HL-60/S4 (cell line): ENCODE measurements around the gene GALNT12.

Experiments used
- in situ Hi-C: fragments of 300-500 bp; cut with MboI; formaldehyde crosslinking; loops from 2 replicates; pipeline ENCODE4 v1.14.3; 2022; ENCODE audit warnings: low sequenced_read_pairs

The GALNT12 gene

DNA sequence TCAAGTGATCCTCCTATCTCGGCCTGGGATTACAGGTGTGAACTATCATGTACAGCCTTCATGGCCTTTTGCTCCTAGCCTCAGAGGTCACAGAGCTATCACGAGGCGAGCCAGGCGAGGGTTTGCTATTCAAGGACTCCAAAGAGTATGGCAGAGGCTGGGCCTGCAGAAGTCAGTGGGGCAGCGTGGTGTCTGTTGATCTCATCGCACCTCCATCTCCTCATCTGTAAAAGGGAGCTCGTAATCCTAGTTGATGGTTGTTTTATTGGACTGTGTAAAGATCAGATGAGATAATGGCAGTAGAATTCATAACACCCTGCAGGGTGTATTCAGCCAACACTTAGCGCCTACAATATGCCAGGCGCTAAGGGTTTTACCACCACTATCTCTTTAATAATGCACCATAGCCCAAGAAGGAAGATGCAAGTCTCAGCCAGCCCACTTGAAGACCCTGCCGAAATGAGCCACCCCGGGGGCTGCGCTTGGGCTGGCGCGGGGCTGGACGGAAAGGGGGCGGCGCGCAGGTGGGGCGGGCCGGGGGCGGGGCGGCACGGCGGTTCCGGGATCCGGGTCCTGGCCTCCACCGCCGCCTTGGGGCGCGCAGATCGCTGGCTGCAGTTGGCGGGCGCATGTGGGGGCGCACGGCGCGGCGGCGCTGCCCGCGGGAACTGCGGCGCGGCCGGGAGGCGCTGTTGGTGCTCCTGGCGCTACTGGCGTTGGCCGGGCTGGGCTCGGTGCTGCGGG, at the start of gene GALNT12:
Gene GALNT12 (plus strand): TSS at position 601 of the 744 bp plus-strand sequence. CDS start 29 bp downstream, at position 630.
- in situ Hi-C loops = no loop called here

- in situ Hi-C loops = no loop called here
These were observed 47.2 kb upstream of the GALNT12 start for GRCh38 chr9:98760231-98760630.

GRCh38 chr9:98763986-98764745, 43.3 kb upstream of the GALNT12 start:
- in situ Hi-C loops = no loop called here

- in situ Hi-C loops = no loop called here
These were observed 42.2 kb upstream of the GALNT12 start for GRCh38 chr9:98765256-98765655.

- in situ Hi-C loops = no loop called here
These were observed 40.9 kb upstream of the GALNT12 start for GRCh38 chr9:98766586-98766985.

DNA sequence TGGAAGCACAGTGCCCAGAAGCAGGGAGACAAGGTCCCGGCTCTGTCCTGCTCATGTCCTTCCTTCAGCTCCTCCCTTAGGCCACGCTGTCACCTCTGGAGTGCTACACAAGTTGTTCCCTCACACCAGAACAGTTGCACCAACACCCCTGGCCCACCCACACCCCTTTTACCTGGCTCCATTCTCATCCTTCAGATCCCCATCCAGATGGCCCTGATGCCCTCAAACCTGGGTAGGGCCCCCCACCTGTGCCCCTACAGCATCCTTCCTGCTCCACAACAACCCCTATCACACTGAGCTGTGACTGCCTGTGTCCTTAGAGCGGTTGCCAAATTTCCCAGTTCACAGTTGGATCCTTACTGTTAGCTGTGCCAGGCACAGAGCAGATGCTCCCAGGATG, 40.3 kb upstream of the GALNT12 start:
- in situ Hi-C loops = no loop called here

GRCh38 chr9:98767915-98768314, 39.6 kb upstream of the GALNT12 start:
- in situ Hi-C loops = no loop called here

DNA sequence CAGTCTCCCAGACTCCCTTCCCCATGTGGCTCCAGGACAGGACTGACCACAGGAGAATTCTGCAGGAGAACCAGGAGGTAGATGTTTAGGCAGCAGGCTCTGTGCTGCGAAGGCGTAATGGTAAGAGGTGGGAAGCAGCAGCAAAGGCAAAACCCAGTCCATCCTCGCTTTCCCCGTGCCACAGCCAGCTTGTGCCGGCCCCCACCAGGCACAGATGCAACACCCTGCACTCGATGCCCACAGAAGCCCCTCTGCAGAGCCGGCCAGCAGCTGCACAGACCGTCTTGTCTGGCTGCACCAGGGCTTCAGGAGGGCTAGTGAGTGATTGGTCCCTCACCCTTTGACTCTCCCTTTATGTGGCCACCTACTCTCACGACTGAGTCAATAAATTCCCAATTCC, 39.1 kb upstream of the GALNT12 start:
- in situ Hi-C loops = no loop called here

- in situ Hi-C loops = loop anchor here (5.0 to 10.0 kb wide), 2 partner anchors 236 to 458 kb away; no protein-coding TSS in a partner anchor
These were observed 36.8 kb upstream of the GALNT12 start for GRCh38 chr9:98770717-98771116.

GRCh38 chr9:98771209-98771874, 36.1 kb upstream of the GALNT12 start:
- in situ Hi-C loops = loop anchor here (5.0 to 10.0 kb wide), 2 partner anchors 237 to 459 kb away; no protein-coding TSS in a partner anchor

- in situ Hi-C loops = loop anchor here (5.0 to 10.0 kb wide), 2 partner anchors 238 to 460 kb away; no protein-coding TSS in a partner anchor
These were observed 34.9 kb upstream of the GALNT12 start for GRCh38 chr9:98772364-98773155.

GRCh38 chr9:98773721-98774120, 33.7 kb upstream of the GALNT12 start:
- in situ Hi-C loops = loop anchor here (5.0 to 10.0 kb wide), 2 partner anchors 239 to 461 kb away; no protein-coding TSS in a partner anchor

GRCh38 chr9:98774746-98775145, 32.7 kb upstream of the GALNT12 start:
- in situ Hi-C loops = loop anchor here (5.0 to 10.0 kb wide), 2 partner anchors 240 to 462 kb away; no protein-coding TSS in a partner anchor

- in situ Hi-C loops = loop anchor here (10.0 kb wide), 1 partner anchor 241 kb away; no protein-coding TSS in a partner anchor
These were observed 31.5 kb upstream of the GALNT12 start for GRCh38 chr9:98775831-98776441.

DNA sequence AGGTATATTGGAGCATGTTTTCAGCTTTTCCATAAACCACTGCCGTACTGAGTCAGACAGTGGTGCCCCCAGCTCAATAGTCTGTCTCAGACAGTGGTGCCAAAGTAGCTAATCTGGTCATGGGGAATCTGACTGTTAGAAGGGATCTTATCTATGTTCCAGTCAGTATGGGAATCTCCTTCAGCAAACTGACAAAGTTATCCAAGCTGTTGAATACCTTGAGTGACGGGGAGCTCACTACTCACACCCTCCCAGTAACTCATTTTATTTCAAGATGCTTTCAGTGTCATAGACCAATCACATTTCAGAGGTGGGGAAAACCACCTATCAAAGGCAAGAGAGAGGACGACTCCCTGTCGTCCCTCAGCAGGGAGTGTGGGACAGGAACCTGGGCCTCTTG, 29.9 kb upstream of the GALNT12 start:
- in situ Hi-C loops = loop anchor here (10.0 kb wide), 1 partner anchor 243 kb away; no protein-coding TSS in a partner anchor

- in situ Hi-C loops = loop anchor here (10.0 kb wide), 1 partner anchor 243 kb away; no protein-coding TSS in a partner anchor
These were observed 29.2 kb upstream of the GALNT12 start for GRCh38 chr9:98778251-98778650.

GRCh38 chr9:98778711-98779530, 28.5 kb upstream of the GALNT12 start:
- in situ Hi-C loops = loop anchor here (10.0 kb wide), 1 partner anchor 244 kb away; no protein-coding TSS in a partner anchor

DNA sequence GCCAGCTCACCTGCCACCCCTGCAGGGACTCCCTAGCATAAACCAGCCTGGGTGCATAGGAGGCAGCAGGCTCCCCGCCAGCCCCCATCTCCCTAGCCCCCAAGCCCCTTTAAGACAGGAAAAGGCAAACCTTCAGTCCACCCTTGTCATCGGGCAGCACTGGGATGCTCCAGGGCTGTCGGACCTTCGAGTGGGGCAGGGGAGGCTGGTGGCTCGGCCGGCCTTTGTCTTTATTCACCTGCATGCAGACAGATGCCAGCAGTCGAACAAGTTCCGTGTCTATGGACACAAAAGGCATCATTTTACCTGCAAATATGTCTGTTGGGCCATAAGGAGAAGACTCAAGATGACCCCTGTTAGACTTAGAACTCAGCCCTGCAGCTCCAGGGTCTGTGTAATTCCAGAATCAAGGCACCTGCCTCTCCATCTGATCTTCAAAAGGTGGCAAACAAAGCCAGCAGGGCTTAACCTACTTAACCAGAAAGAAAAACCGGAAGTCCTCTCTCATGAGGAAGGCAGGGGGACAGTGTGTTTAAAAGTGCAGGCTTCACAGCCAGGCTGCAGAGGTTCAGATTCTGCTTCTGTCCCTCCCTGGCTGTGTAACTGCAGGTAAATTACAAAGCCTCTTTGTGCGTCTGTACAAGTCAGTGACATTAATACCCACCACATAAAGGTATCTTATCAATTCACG, 27.3 kb upstream of the GALNT12 start:
- in situ Hi-C loops = no loop called here
